Measurements from ENCODE around the gene OR2A7.
"Not testable (repeated sequence)": the region's sequence is repeated elsewhere in the genome, so short reads cannot be mapped to it uniquely, and the experiment has no call there.

The OR2A7 gene

GRCh38 chr7:144264692-144265091 is at the start of gene OR2A7:
Gene OR2A7, minus strand, starts transcription at chr7:144264792. Its CDS starts 5,164 bp downstream, at chr7:144259628.
- H3K4me3 ChIP-seq (ENCODE audit: low read depth, low read length); DNase-seq (ENCODE audit: low read depth): not testable (repeated sequence)

GRCh38 chr7:144311872-144312469 is 47.4 kb upstream of the OR2A7 start, which contains the start of gene OR2A1:
Gene OR2A1, plus strand, starts transcription at chr7:144312419. Its CDS starts 5,706 bp downstream, at chr7:144318125.
- H3K4me3 ChIP-seq (ENCODE audit: low read depth, low read length); DNase-seq (ENCODE audit: low read depth): not testable (repeated sequence)

GRCh38 chr7:144311218-144311617 is 46.6 kb upstream of the OR2A7 start:
- DNase-seq (ENCODE audit: low read depth); H3K4me3 ChIP-seq (ENCODE audit: low read depth, low read length): not testable (repeated sequence)

- DNase-seq (ENCODE audit: low read depth); H3K4me3 ChIP-seq (ENCODE audit: low read depth, low read length): not testable (repeated sequence)
Measured at GRCh38 chr7:144309702-144310101, 45.1 kb upstream of the OR2A7 start.

- not testable (repeated sequence) for DNase-seq (ENCODE audit: low read depth)
Measured at GRCh38 chr7:144305156-144305555, 40.6 kb upstream of the OR2A7 start.

GRCh38 chr7:144303607-144304006 is 39.0 kb upstream of the OR2A7 start:
- not testable (repeated sequence) for H3K4me3 ChIP-seq (ENCODE audit: low read depth, low read length); DNase-seq (ENCODE audit: low read depth)

More at GRCh38 chr7:144305156-144305555, 40.6 kb upstream of the OR2A7 start:
- not testable (repeated sequence) for H3K4me3 ChIP-seq (ENCODE audit: low read depth, low read length)

- not testable (repeated sequence) for H3K4me3 ChIP-seq (ENCODE audit: low read depth, low read length); DNase-seq (ENCODE audit: low read depth)
Measured at GRCh38 chr7:144302578-144303303, 38.1 kb upstream of the OR2A7 start.

GRCh38 chr7:144293794-144294499 is 29.4 kb upstream of the OR2A7 start:
- DNase-seq (ENCODE audit: low read depth): not testable (repeated sequence)

GRCh38 chr7:144292384-144293161 is 28.0 kb upstream of the OR2A7 start:
- H3K4me3 ChIP-seq (ENCODE audit: low read depth, low read length); DNase-seq (ENCODE audit: low read depth): not testable (repeated sequence)

More at GRCh38 chr7:144293794-144294499, 29.4 kb upstream of the OR2A7 start:
- H3K4me3 ChIP-seq (ENCODE audit: low read depth, low read length): not testable (repeated sequence)

GRCh38 chr7:144291607-144292006 is 27.0 kb upstream of the OR2A7 start:
- not testable (repeated sequence) for DNase-seq (ENCODE audit: low read depth); H3K4me3 ChIP-seq (ENCODE audit: low read depth, low read length)

- DNase-seq (ENCODE audit: low read depth); H3K4me3 ChIP-seq (ENCODE audit: low read depth, low read length): not testable (repeated sequence)
Measured at GRCh38 chr7:144287171-144287784, 22.7 kb upstream of the OR2A7 start.

- H3K4me3 ChIP-seq (ENCODE audit: low read depth, low read length); DNase-seq (ENCODE audit: low read depth): not testable (repeated sequence)
Measured at GRCh38 chr7:144283716-144284115, 19.1 kb upstream of the OR2A7 start.

- H3K4me3 ChIP-seq (ENCODE audit: low read depth, low read length): not testable (repeated sequence)
Measured at GRCh38 chr7:144282490-144282889, 17.9 kb upstream of the OR2A7 start.

GRCh38 chr7:144281981-144282380 is 17.4 kb upstream of the OR2A7 start:
- H3K4me3 ChIP-seq (ENCODE audit: low read depth, low read length); DNase-seq (ENCODE audit: low read depth): not testable (repeated sequence)

More at GRCh38 chr7:144282490-144282889, 17.9 kb upstream of the OR2A7 start:
- DNase-seq (ENCODE audit: low read depth): not testable (repeated sequence)

GRCh38 chr7:144280010-144280409 is 15.4 kb upstream of the OR2A7 start:
- not testable (repeated sequence) for H3K4me3 ChIP-seq (ENCODE audit: low read depth, low read length); DNase-seq (ENCODE audit: low read depth)

GRCh38 chr7:144275281-144275680 is 10.7 kb upstream of the OR2A7 start:
- not testable (repeated sequence) for DNase-seq (ENCODE audit: low read depth); H3K4me3 ChIP-seq (ENCODE audit: low read depth, low read length)

GRCh38 chr7:144269188-144269587 is 4.6 kb upstream of the OR2A7 start, which contains the start of gene CTAGE8:
Gene CTAGE8, minus strand, starts transcription at chr7:144269288. Its CDS starts 38 bp downstream, at chr7:144269250.
- DNase-seq (ENCODE audit: low read depth); H3K4me3 ChIP-seq (ENCODE audit: low read depth, low read length): not testable (repeated sequence)

GRCh38 chr7:144262128-144262527 is 2.5 kb downstream of the OR2A7 start:
- not testable (repeated sequence) for H3K4me3 ChIP-seq (ENCODE audit: low read depth, low read length); DNase-seq (ENCODE audit: low read depth)
